HG02981 (cell line): ENCODE data around the gene GALNT2.

Source experiments
- ATAC-seq: cut with Tn5 transposase; IDR thresholded peaks from one replicate; pipeline ENCODE4 v1.9.1; 2021; ENCODE audit warnings: mild to moderate bottlenecking, moderate library complexity; ENCODE audit not compliant: unreplicated experiment

GALNT2 gene

DNA sequence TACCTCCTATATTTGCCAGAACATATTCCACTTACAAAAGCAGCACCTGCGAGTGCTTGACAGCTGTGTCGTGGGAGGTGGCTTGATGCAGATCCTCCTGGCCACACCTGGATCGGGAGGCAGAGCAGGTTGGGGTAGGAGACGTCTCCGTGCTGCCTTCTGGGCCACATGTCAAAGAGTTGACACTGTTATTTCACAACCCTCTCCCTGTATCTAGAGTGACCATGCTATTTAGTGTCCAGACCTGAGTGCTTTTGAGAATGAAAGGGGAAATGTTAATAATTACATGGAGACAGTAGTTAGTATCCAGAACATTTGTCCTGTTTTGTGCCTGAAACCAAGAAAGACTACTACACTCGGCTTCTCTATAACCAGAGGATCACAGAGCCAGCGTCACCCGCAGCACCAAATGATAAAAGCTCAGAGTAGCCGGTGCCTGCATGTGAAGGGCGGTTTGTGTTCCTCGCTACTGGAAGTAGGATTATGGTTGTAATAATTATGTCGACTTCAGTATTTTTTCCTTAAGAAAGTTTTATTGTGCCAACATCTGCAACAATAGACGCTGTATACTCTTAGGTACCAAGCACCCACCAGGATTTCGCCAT, 77.1 kb downstream of the GALNT2 start:
- no peak for ATAC-seq

DNA sequence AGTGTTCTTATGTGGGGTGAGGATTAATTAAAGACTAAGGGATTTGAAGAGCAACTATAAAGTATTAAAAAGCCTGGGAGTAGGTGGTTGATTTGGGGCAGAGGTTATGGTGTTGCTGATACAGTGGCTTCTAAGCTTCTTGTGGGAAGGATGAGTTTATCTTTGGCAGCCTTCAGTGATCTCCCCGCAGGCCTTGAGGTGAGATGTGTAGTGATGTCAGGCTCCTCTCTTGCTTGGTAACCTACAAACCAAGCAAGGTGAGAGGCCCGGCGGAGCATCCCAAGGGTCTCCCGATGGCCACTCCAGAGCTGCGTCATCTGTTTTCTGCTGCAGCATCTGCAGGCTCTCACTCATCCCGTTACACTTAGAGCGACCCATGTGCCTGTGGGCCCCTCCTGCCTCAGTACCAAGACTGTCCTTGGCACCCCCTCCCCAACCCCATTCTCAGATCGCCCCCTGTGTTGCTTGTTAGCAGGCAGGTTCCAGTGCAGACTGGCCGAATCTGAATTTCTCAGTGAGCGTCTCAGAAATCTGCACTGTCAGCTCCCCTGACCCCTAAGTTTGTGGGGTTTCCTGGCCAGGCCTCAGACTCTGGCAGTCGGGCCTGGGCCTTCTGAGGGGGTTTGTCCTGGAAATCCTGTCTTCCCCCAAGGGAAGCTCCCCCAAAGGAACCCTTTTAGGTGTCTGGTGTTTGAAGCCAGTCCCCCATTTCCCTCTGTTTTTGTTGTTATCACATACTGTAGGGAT, 77.9 kb downstream of the GALNT2 start:
- no peak for ATAC-seq

DNA sequence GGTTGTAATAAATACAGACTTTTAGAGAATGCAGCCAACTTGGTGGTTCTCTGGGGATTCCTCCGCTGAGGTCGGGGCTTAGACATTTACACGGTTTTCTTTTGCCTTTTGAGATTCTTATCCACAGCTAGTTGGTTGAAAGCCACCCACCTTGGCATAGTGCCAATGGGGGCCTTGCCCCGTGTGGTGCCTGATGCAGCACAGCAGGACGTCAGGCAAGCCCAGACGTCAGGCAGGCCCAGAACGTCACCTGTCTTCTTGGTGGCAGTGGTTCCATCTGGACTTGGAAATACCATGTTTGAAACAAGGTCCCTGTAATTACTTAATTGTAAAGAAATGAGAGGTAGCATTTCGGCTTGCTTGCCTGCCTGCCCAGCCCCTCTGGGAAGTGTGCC, 78.5 kb downstream of the GALNT2 start:
- no peak for ATAC-seq

DNA sequence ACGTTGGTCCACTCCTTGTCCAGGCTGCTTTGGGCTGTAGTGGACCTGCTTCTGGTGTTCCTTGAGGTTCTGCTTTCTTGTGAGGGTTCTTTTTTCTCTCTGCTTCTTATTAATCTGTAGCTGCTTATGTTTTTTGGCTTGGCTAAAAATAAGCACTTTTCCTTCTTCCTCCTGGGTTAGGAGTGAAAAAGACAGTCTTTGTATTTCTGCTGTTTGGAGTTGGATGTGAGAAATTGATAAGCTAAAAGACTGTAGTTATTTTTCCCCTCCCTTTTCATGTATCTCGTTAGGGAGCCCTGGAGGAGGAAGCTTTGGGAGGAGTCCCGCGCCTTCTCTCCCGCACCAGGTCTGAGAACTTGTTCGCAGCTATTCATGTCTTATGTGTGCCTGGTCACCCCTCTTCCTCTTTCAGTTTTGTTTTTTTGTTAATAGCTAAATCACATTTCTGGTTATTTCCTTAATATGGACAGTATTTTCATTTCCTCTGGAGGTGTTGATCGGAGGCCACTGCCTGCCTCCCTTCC, 79.0 kb downstream of the GALNT2 start:
- no peak for ATAC-seq

DNA sequence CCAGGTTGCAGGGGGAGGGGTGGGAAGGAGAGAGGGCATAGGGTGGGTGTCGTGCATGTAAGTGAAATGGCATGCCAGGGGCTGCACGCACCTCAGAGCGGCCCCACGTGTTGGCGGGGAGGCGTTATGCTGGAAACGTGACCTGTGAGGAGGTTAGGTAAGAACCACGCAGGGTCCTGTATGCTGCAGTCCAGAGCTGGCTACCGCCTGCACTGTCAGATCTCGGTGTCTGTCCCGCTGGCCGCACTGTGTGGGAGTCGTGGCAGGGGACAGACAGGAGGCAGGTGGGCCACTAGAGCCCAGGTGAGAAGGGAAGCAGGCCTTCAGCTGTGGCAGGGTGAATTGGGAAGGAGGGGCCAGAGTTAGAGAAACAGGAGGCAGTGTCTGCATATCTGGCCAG, 79.7 kb downstream of the GALNT2 start:
- no peak for ATAC-seq

DNA sequence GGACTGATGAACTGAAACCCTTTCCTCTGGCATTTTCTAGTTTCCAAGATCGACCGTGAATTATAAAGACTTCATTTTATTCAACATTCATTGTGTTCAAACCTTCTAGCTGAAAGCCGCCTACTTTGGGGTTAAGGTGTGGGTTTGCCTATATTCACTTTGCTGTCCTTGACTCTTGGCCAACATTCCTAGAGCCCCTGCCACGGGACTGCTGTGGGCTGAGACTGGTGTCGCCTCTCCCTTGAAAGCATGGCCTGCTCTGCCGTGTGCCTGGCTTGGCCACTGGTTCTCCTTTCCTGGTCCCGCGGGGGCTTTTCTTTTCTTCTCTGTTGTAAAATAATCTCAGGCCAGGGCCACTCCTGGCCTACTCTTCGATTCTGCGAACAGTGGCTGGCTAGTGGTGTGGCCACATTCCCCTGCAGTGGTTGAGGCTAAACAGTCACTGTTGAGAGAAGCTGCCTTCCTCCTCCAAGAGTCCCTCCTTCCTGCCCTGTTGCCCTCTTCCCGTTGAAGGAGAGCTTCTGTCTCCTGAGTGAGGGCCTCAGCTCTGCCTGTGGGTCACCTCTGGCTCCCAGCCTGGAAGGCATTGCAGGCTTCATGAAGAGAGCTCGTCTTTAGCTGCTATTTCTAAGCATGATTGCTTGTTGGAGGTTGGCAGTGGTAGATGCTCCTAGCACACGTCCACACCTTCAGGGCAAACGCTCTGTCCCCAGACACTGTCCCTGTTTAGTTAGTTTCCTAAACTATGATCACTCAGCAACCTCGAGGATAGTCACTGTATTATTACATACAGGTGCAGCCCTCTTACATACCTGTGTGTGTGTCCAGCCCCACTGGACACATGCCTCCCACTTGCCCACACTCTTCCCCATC, 80.5 kb downstream of the GALNT2 start:
- no peak for ATAC-seq

DNA sequence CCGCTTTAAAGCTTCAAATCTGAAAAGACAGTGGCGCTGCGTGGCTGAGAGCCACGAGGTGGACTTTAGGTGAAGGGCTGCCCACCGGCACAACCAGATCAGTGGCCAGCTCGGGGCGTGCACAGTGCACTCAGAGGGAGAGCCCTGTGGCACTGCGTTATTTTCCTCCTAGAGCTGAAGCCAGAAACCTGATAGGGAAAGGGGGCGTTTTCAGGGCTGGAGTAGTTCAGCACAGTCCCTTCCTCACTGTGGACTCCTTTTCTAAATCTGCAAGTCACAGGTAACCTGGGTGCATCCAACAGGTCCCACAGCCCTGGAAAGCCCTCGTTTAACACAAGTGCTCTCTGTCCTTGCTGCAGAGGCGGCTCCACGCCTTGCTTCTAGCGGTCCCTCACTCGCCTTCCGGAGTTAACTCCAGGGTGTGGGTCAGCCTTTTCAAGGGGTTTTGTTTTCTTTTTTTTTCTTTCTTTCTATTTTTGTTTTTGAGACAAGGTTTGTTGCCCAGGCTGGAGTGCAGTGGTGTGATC, 81.2 kb downstream of the GALNT2 start:
- no peak for ATAC-seq

DNA sequence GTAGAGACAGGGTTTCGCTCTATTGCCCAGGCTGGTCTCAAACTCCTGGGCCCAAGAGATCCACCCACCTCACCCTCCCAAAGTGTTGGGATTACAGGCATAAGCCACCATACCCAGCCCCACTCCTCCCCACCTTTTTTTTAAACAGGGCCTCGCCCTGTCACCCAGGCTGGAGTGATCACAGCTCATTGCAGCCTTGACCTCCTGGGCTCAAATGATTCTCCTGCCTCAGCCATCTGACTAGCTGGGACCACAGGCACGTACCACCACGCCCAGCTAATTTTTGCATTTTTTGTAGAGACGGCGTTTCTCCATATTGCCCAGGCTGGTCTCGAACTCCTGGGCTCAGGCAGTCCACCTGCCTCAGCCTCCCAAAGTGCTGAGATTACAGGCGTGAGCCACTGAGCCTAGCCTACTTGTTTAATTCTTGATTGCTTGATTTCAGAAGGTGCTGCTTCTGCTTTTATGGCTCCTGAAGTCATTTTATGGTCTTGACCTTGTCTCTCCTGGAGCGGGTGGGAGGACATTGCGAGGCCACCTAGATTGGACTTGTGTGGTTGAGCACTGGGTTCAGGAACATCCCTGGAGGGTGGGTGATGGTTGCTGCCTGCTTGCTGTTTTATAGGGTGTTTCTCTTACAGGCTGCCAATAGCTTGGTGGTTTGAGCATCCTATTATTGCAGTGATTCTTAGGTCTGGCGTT, 81.9 kb downstream of the GALNT2 start:
- no peak for ATAC-seq

DNA sequence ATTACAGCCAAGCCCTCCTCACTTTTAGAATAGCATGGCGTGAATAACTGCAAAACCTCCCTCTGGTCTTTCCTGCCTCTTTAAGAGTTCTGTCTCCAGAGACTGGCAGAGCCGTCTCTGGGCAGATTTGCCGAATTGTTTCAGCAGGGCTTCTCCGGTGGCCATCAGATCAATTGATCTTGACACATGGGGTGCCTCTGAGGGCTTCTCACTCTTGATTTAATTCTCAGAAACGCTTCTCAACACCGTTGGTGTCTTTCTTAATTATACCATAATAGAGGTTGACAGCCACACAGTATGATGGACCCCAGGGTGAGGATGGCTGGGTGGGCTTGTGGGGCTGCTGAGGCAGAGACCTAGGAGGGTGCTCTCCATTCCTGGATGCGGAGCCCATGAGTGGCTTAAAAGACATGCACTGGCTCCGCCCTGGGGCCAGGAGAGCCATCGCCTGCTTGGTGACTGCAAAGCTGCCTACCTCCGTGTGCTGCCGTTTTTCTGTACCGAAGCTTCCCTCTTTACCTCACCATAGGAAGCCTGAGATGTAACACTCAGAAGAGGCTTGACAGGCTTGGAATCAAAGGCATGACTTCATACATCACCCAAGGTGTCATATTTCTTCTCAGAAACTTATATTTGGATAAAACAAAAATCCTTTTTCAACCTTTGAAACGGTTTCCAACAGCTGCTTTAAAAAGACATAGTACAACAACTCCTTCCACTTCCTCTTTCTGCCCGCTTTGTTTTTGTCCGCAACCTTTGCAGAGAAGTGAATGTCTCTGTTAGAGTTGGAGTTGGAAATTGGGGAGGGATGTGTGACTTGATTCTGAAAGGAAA, 82.9 kb downstream of the GALNT2 start:
- ATAC-seq = peak; percentile 70

DNA sequence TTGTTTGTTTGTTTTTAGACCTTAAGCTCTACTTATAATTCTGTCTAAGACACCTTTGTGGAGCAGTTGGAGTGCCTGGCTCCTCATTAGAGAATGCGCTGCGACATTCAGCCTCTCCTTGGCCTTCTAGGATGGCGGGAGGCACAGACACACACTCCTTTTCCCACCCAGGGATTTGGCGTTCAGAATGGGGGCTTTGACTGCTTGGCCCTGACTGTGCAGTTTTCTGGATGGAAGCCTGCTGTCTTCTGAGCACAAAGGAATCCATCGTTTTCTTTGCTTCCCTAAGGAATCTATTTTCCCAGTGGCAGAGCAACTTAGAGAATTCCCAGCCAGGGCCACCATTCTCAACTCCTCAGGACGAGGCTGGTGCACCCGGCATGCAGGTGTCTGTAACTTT, 83.6 kb downstream of the GALNT2 start:
- no peak for ATAC-seq

DNA sequence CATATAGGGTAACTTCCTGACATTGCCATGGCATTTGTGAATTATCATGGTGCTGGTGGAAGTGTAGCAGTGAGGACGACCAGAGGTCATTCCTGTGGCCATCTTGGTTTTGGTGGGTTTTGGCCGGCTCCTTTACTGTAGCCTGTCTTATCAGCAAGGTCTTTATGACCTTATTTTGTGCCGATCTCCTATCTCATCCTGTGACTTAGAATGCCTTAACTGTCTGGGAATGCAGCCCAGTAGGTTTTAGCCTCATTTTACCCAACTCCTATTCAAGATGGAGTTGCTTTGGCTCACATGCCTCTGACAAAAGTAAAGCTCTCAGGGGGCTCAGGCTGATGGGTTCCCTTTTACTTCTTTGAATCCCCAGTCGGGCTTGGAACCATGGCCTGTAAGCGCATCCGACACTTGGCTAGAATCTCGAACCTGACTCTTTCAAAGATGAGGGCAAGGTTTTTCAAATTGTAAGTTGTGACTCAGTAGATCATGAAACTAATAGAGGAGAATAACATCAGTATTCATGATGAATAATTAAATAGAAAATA, 85.0 kb downstream of the GALNT2 start:
- ATAC-seq = no peak

DNA sequence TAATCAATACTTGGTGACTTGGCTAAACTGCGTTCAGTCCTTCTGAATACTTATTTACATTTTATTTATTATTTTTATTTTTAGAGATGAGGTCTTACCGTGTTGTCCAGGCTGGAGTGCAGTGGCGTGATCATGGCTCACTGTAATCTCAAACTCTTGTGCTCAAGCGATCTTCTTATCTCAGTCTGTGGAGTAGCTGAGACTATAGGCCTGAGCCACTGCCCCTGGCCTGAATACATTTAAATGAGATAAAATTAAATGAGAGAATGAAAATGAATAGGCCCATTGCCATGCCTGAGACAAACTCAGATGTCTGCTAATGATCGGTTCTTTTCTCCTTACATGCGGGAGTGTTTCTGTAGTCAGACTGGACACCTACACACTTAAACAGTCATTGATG, 86.0 kb downstream of the GALNT2 start:
- ATAC-seq = no peak

DNA sequence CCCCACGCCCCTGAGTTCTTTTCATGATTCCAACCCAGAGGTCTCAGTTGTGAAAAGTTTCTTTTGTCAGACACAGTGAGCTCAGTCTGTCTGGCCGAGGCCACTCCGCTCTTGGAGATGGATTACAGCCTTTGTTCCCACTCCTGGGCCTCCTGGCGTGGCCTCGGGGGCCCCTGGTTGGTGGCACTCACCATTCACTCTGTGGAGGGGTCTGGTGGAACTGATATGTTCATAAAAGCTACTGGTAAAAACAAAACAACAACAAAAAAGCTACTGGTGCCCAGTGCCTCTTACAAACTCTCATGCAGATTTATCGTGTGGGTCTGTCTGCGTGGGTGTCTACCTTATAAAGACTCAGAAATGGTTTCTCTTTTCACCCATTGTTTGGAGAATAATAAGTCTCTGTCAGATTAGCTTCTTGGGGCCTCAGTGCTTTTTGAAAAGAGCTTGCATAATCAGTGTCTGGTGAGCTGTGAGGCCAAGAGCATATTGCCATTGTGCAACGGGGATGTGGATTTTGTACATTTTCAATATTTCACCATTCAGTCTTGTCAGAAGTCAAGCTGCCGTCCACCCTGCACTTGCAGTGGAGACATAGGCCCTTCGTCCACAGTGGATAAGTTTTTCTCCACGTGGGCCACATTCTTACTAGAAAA, 86.7 kb downstream of the GALNT2 start:
- no peak for ATAC-seq

DNA sequence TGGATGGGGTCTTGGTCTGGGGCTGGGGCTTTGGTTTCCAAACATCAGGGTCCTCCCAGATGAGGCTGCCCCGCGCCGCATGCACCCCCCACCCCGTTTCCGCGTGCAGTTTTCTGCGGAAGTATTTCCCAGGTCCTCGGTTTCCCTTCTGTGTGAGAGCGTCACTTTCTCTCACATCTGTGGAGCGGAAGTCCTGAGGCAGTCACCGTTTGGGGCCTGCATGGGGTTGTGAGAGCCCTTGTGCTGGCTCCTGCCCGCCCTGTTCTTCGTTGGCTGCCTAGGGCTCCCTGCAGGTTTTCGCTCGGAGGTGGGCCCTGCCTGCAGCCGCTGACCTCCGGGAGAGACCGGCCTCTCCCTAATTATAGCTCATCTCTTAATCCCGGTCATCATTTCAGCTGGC, 88.0 kb downstream of the GALNT2 start:
- ATAC-seq = no peak

DNA sequence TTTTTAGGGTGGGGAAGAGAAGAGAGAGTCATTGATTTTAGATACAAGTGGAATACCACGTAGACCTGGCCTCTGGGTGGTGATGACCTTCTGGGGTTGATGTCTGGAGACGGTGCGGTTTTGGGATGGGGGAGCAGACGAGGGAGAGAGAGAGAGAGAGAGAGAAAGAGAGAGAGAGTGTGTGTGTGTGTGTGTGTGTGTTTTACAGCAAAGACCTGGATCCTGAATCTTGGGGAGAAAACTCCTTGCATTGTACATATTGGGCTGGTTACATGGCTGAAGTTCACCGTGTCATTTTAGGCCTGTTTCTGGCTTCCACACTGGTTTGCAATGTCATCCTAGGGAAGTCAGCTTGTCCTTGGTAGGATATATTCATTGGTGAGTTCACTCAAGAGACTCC, 89.0 kb downstream of the GALNT2 start:
- no peak for ATAC-seq

DNA sequence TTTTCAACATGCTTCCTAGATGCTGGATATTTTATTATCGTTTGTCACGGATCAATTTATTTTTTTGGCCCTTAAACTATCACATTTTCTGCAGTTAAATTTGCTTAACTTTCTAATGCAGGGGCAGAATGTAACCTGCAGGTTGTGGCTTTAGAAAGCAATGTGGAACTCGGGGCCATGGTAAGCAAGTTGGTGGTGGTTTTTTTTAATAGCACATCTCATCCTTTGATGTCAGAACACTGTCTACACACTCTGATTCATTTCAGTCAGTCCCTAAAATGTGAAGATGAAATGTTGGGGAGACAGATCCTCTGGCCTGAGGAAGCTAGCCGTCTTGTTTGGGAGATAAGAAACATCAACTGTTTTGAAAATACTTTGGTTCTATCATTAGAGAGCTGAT, 89.5 kb downstream of the GALNT2 start:
- no peak for ATAC-seq

DNA sequence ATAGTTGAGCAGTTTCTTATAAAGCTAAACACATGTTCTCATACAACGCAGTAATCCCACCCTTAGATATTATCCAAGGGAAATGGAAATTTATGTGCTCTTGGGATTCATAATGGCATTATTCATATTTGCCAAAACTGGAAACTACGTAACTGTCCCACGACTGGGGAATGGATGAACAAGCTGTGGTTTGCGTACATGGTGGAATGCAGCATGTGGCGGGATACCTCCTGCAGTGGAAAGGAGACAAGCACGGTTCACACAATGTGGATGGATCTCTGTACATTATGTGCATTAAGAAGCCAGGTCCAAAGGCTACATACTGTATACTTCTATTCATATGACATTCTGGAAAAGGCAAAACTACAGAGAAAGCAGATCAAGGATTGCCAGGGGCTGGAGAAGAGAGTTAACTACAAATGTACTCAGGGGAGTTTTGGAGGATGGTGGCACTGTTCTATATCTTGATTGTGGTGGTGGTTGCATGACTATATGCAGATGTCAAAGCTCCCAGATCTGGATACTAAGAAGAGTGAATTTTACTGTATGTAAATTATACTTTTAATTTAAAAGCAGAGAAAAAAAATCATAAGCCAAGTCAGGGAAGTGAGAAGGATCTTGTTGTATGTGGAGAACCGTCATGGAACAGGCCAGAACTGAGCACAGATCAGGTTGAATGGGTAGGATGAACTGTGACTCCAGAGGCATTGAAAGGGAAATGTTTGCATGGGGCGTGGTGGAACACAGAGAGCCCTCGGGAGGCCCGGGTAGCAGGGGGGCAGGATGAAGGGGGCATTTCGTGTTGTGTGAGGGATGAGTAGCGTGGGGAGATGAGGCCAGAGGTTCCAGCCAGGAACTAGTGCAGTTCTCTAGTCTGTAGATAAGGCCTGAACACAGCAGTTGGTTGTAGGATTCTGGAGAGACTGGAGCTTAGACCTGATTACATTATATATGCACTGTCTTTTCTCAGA, 90.7 kb downstream of the GALNT2 start:
- ATAC-seq = no peak
